Measurements from ENCODE around the gene IZUMO1. TPM values are rescaled to one million over a fixed set of nuclear protein-coding genes. Genes with fewer than 3 reads are reported as not detected.
A peak's percentile ranks its signal among the peaks of the same experiment; 100 is the strongest.

IZUMO1 gene
- total RNA-seq, 2 experiments from 2014 or later = not detected

- Mint-ChIP-seq H3K4me1 (ENCODE audit: low read depth) (peaks cover 21% of the 10 kb centered on the region), H3K27ac (no peak overlapping the region), H3K27me3 (ENCODE audit: low read depth) (peaks cover 14% of the 10 kb centered on the region), H3K4me3 (no peak overlapping the region), H3K9me3 (ENCODE audit: insufficient read depth) (peaks cover 10% of the 10 kb centered on the region), H3K36me3 (ENCODE audit: low read depth) (no peaks in the 10 kb centered on the region)
- DNase-seq (peak; percentile 68), ATAC-seq (peak; percentile 68)
- POLR2A ChIA-PET = interaction anchor here (1.5 kb wide), 1 partner anchor 32 kb away, joined by 5 read pairs; no protein-coding TSS in a partner anchor
- CTCF ChIA-PET = no interaction called here
These were observed 1.3 kb downstream of the IZUMO1 start for GRCh38 chr19:48745208-48745995.

GRCh38 chr19:48742096-48742495 is 4.6 kb downstream of the IZUMO1 start:
- Mint-ChIP-seq H3K9me3 (ENCODE audit: insufficient read depth) (peaks cover 10% of the 10 kb centered on the region), H3K4me3 (no peak overlapping the region), H3K27ac (no peak overlapping the region), H3K36me3 (ENCODE audit: low read depth) (no peaks in the 10 kb centered on the region), H3K4me1 (ENCODE audit: low read depth) (peaks cover 37% of the 10 kb centered on the region), H3K27me3 (ENCODE audit: low read depth) (peaks cover 19% of the 10 kb centered on the region)
- ChIA-PET CTCF (no interaction called here), POLR2A (no interaction called here)
- DNase-seq (no peak), ATAC-seq (no peak)

- no peaks in the 10 kb centered on the region for H3K36me3 Mint-ChIP-seq (ENCODE audit: low read depth)
- ChIA-PET CTCF (no interaction called here), POLR2A (no interaction called here)
- ATAC-seq = no peak
- peaks cover 10% of the 10 kb centered on the region for H3K9me3 Mint-ChIP-seq (ENCODE audit: insufficient read depth)
- peaks cover 34% of the 10 kb centered on the region for H3K4me1 Mint-ChIP-seq (ENCODE audit: low read depth)
- peaks cover 19% of the 10 kb centered on the region for H3K27me3 Mint-ChIP-seq (ENCODE audit: low read depth)
- DNase-seq = peak; percentile 54
- no peak overlapping the region for H3K27ac Mint-ChIP-seq
- H3K4me3 Mint-ChIP-seq = no peak overlapping the region
These were observed 5.3 kb downstream of the IZUMO1 start for GRCh38 chr19:48741129-48741999.

- H3K4me1 Mint-ChIP-seq (ENCODE audit: low read depth) = peaks cover 29% of the 10 kb centered on the region
- H3K27me3 Mint-ChIP-seq (ENCODE audit: low read depth) = peaks cover 14% of the 10 kb centered on the region
- CTCF ChIA-PET = interaction anchor here (1.7 to 2.2 kb wide), 2 partner anchors 95 to 257 kb away, joined by 3 to 18 read pairs; partner anchors contain the start of gene CA11
- no peak for ATAC-seq
- H3K9me3 Mint-ChIP-seq (ENCODE audit: insufficient read depth) = peaks cover under 1% of the 10 kb centered on the region
- no peaks in the 10 kb centered on the region for H3K36me3 Mint-ChIP-seq (ENCODE audit: low read depth)
- POLR2A ChIA-PET = interaction anchor here (2.3 kb wide), 1 partner anchor 19 kb away, joined by 6 read pairs; no protein-coding TSS in a partner anchor
- no peak within 1 kb of the TSS for H3K4me3 Mint-ChIP-seq
- DNase-seq = no peak
- no peak within 1 kb of the TSS for H3K27ac Mint-ChIP-seq
These were observed 6.3 kb downstream of the IZUMO1 start, which contains the start of gene RASIP1 for GRCh38 chr19:48740164-48740972. TSS of gene RASIP1 (minus strand) at chr19:48740610. CDS start at chr19:48740282, 328 bp downstream.

- H3K4me3 Mint-ChIP-seq = no peak overlapping the region
These were observed 7.1 kb downstream of the IZUMO1 start for GRCh38 chr19:48739404-48740163.

GRCh38 chr19:48738557-48739403 is 7.9 kb downstream of the IZUMO1 start:
- ChIA-PET POLR2A (interaction anchor here (0.7 to 2.3 kb wide), 2 partner anchors 11 to 18 kb away, joined by 3 to 6 read pairs; no protein-coding TSS in a partner anchor), CTCF (interaction anchor here (0.9 to 2.9 kb wide), 9 partner anchors 9 to 259 kb away, joined by 3 to 18 read pairs (median 5); partner anchors contain the start of genes BAX and CA11)
- DNase-seq (peak; percentile 94), ATAC-seq (peak; percentile 98)
- no peak overlapping the region for H3K27ac Mint-ChIP-seq
- peak overlapping the region; percentile 34 for H3K4me3 Mint-ChIP-seq
- H3K36me3 Mint-ChIP-seq (ENCODE audit: low read depth) = no peaks in the 10 kb centered on the region
- peaks cover 14% of the 10 kb centered on the region for H3K27me3 Mint-ChIP-seq (ENCODE audit: low read depth)
- no peaks in the 10 kb centered on the region for H3K9me3 Mint-ChIP-seq (ENCODE audit: insufficient read depth)
- H3K4me1 Mint-ChIP-seq (ENCODE audit: low read depth) = peaks cover 29% of the 10 kb centered on the region

More at GRCh38 chr19:48739404-48740163, 7.1 kb downstream of the IZUMO1 start:
- ChIA-PET POLR2A (interaction anchor here (2.3 kb wide), 1 partner anchor 19 kb away, joined by 6 read pairs; no protein-coding TSS in a partner anchor), CTCF (interaction anchor here (1.1 to 2.9 kb wide), 8 partner anchors 8 to 258 kb away, joined by 3 to 18 read pairs (median 9); partner anchors contain the start of genes BAX and CA11)
- DNase-seq = no peak
- Mint-ChIP-seq H3K27ac (no peak overlapping the region), H3K9me3 (ENCODE audit: insufficient read depth) (no peaks in the 10 kb centered on the region), H3K4me1 (ENCODE audit: low read depth) (peaks cover 29% of the 10 kb centered on the region), H3K36me3 (ENCODE audit: low read depth) (no peaks in the 10 kb centered on the region), H3K27me3 (ENCODE audit: low read depth) (peaks cover 14% of the 10 kb centered on the region)
- peak; percentile 1 for ATAC-seq

- ChIA-PET CTCF (interaction anchor here (2.9 kb wide), 1 partner anchor 63 kb away, joined by 15 read pairs; no protein-coding TSS in a partner anchor), POLR2A (interaction anchor here (0.6 to 1.3 kb wide), 2 partner anchors 23 to 222 kb away, joined by 3 to 4 read pairs; no protein-coding TSS in a partner anchor)
- Mint-ChIP-seq H3K36me3 (ENCODE audit: low read depth) (no peaks in the 10 kb centered on the region), H3K4me3 (no peak overlapping the region), H3K27me3 (ENCODE audit: low read depth) (peaks cover 18% of the 10 kb centered on the region), H3K4me1 (ENCODE audit: low read depth) (peaks cover 29% of the 10 kb centered on the region), H3K27ac (no peak overlapping the region), H3K9me3 (ENCODE audit: insufficient read depth) (no peaks in the 10 kb centered on the region)
- DNase-seq (no peak), ATAC-seq (no peak)
These were observed 9.2 kb downstream of the IZUMO1 start for GRCh38 chr19:48737360-48737998.

- POLR2A ChIA-PET = no interaction called here
- no peak for ATAC-seq
- no peak for DNase-seq
These were observed 11.6 kb downstream of the IZUMO1 start for GRCh38 chr19:48735031-48735615.

GRCh38 chr19:48734625-48735024 is 12.1 kb downstream of the IZUMO1 start:
- DNase-seq (no peak), ATAC-seq (no peak)
- POLR2A ChIA-PET = no interaction called here
- Mint-ChIP-seq H3K27me3 (ENCODE audit: low read depth) (peaks cover 11% of the 10 kb centered on the region), H3K4me1 (ENCODE audit: low read depth) (peaks cover 11% of the 10 kb centered on the region), H3K27ac (no peak overlapping the region), H3K4me3 (no peak overlapping the region), H3K9me3 (ENCODE audit: insufficient read depth) (no peaks in the 10 kb centered on the region), H3K36me3 (ENCODE audit: low read depth) (no peaks in the 10 kb centered on the region)
- CTCF ChIA-PET = no interaction called here

More at GRCh38 chr19:48735031-48735615, 11.6 kb downstream of the IZUMO1 start:
- no peaks in the 10 kb centered on the region for H3K36me3 Mint-ChIP-seq (ENCODE audit: low read depth)
- H3K9me3 Mint-ChIP-seq (ENCODE audit: insufficient read depth) = no peaks in the 10 kb centered on the region
- no peak overlapping the region for H3K27ac Mint-ChIP-seq
- H3K4me1 Mint-ChIP-seq (ENCODE audit: low read depth) = peaks cover 15% of the 10 kb centered on the region
- CTCF ChIA-PET = interaction anchor here (1.3 kb wide), 1 partner anchor 8 kb away, joined by 3 read pairs; no protein-coding TSS in a partner anchor
- no peak overlapping the region for H3K4me3 Mint-ChIP-seq
- peaks cover 15% of the 10 kb centered on the region for H3K27me3 Mint-ChIP-seq (ENCODE audit: low read depth)
